HG03442 (cell line): ENCODE measurements around the gene AMZ1.
A peak's percentile ranks its signal among the peaks of the same experiment; 100 is the strongest.
"Not testable (repeated sequence)": the region's sequence is repeated elsewhere in the genome, so short reads cannot be mapped to it uniquely, and the experiment has no call there.

ENCODE experiments used
- ATAC-seq: cut with Tn5 transposase; IDR thresholded peaks from one replicate; pipeline ENCODE4 v1.9.1; 2021; ENCODE audit warnings: mild to moderate bottlenecking, moderate library complexity; ENCODE audit not compliant: unreplicated experiment

AMZ1 gene

DNA sequence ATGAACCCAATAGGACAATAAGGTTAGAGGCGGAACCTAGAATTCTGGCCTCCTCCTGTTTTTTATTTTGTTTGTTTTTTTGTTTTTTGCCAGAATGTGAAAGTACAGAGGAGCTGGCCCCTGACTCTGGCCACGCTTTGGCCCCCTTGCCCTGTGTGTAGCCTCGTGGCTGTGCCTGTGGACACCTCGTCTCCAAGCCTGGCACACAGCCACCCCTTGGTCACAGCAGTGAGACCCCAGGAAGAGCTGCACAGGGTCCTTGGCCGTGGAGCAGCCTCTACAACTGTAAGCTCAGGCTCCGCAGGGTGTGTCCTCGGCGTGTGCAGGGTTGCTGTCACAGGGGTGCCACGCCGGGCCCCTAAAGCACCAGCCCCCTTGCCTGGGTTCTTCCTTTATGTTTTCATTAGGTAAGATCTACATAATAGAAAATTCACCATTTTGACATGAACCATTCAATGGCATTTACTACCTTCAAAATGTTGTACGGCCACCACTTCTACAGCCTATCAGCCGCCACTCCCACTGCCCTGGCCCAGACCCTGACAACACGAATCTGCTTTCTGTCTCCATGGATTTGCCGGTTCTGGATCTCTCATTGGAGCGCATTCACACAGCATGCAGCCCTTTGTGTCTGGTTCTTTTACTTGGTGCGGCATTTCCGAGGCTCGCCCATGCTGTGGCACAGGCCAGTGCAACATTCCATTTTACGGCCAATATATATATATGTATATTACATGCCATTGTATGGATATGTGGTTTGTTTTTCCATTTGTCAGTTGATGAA, 51.0 kb downstream of the AMZ1 start:
- no peak for ATAC-seq

DNA sequence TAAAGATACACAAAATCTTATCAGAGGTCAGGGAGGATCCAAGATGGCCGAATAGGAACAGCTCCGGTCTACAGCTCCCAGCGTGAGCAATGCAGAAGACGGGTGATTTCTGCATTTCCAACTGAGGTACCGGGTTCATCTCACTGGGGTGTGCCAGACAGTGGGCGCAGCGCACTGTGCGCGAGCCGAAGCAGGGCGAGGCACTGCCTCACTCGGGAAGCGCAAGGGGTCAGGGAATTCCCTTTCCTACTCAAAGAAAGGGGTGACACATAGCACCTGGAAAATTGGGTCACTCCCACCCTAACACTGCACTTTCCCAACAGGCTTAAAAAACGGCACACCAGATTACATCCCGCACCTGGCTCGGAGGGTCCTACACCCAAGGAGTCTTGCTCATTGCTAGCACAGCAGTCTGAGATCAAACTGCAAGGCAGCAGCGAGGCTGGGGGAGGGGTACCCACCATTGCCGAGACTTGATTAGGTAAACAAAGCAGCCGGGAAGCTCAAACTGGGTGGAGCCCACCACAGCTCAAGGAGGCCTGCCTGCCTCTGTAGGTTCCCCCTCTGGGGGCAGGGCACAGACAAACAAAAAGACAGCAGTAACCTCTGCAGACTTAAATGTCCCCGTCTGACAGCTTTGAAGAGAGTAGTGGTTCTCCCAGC, 55.7 kb downstream of the AMZ1 start:
- not testable (repeated sequence) for ATAC-seq

DNA sequence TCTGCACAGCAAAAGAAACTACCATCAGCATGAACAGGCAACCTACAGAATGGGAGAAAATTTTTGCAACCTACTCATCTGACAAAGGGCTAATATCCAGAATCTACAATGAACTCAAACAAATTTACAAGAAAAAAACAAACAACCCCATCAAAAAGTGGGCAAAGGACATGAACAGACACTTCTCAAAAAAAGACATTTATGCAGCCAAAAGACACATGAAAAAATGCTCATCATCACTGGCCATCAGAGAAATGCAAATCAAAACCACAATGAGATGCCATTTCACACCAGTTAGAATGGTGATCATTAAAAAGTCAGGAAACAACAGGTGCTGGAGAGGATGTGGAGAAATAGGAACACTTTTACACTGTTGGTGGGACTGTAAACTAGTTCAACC, 60.7 kb downstream of the AMZ1 start:
- ATAC-seq: not testable (repeated sequence)

GRCh38 chr7:2750004-2750407, 62.0 kb downstream of the AMZ1 start:
- ATAC-seq: no peak

DNA sequence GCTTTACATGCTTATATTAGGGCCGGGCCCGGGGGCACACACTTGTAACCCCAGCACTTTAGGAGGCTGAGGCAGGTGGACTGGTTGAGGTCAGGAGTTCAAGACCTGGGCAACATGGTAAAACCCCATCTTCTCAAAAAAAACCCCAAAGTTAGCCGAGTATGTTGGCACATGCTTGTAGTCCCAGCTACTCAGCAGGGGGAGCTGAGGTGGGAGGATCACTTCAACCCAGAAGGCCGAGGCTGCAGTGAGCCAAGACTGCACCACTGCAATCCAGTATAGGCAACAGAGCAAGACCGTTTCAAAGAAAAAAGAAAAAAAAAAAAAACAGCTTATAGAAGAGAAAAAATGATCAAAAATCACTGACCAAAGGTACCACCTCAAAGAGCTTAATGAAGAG, 63.1 kb downstream of the AMZ1 start:
- ATAC-seq: no peak

GRCh38 chr7:2753148-2753547, 65.1 kb downstream of the AMZ1 start:
- ATAC-seq: no peak

DNA sequence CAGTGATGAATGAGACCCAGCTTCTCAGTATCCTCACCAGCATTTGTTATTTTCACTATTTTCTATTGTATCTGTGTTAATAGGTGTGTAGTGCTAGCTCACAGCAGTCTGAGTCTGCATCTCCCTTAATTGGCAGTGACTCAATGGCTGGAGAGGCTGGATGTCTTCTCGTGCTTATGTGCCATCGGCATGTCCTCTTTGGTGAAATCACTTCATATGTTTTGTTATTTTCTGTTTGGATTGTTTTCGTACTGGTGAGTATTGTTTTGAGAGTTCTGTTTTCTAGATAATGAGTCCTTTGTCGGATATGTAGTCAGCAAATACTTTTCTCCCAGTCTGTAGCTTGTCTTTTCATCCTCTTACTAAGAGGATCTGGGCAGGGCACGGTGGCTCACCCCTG, 66.1 kb downstream of the AMZ1 start:
- no peak for ATAC-seq

DNA sequence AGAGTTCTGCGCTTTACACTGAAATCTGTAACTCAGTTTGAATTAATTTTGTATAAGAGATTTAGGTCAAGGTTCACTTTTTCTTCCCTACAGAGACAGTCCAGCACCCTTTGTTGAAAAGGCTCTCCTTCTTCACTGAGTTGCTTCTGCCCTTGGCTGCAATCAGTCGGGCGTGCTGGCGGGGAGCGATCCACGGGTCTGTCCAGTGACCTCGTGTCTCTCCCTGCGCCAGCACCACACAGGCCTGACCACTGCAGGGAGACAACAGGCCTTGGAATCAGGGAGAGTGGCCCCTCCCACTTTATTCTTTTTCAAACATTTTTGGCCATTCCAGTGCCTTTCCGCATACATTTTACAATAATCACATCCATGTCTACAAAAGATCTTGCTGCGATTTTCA, 66.9 kb downstream of the AMZ1 start:
- ATAC-seq: no peak

DNA sequence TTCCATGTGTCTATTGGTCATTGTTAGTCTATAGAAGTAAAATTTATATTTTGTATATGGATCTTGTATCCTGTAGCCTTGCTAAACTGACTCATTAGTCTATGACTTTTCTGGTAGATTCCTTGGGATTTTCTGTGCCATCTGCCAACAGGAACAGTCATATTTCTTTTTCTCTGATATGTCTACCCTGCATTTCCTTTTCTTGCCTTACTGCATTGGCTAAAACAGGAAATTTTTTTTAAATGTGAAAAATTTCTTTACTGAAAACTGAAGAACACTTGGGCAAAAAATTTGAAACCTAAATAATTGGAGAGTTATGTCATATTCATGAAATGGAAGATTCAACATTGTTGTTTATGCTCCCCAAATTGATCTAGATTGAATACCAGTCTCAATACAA, 67.5 kb downstream of the AMZ1 start:
- ATAC-seq: no peak

DNA sequence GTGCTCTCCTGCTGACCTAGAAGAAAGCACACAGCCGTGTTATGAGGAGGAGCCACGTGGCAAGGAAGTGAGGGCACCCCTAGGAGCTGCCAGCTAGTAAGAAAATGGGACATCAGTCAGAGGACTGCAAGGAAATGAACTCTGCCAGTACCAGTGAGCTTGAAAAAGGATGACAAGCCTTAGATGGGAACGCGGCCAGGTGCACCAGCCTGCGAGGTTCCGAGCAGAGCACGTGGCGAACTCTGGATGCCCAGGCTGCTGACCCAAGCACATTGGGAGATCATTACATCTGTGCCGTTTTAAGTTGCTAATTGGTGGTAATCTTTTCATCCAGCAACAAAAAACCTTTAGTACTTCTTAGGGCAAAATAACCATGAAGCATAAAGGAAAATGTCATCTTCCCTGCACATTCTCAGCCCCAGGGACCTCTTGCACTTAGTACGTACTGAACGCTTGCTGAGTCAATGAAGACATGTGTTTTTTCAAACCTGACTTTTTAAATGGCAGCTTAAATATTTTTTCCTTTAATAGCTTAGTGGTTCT, 69.4 kb downstream of the AMZ1 start:
- ATAC-seq: no peak

GRCh38 chr7:2757904-2758672, 70.1 kb downstream of the AMZ1 start:
- peak; percentile 84 for ATAC-seq

GRCh38 chr7:2758673-2759616, 70.9 kb downstream of the AMZ1 start:
- ATAC-seq: no peak

DNA sequence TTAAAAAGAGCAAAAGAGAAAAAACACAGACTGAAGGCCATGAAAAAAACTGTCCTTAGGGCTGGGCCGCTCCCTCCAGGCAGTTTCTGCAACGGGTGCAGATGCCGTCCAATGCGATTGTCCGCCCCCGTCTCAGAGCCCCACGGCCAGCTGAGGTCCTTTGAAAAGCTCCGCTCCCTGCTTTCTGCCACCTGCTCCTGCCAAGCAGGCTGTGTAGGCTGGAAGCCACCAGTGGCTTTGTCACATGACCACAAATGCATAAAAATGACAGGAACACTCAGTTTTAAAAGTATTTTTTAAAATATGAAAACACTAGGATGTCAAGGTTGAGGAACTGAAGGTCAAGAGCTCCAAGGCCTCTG, 71.7 kb downstream of the AMZ1 start:
- ATAC-seq: no peak

DNA sequence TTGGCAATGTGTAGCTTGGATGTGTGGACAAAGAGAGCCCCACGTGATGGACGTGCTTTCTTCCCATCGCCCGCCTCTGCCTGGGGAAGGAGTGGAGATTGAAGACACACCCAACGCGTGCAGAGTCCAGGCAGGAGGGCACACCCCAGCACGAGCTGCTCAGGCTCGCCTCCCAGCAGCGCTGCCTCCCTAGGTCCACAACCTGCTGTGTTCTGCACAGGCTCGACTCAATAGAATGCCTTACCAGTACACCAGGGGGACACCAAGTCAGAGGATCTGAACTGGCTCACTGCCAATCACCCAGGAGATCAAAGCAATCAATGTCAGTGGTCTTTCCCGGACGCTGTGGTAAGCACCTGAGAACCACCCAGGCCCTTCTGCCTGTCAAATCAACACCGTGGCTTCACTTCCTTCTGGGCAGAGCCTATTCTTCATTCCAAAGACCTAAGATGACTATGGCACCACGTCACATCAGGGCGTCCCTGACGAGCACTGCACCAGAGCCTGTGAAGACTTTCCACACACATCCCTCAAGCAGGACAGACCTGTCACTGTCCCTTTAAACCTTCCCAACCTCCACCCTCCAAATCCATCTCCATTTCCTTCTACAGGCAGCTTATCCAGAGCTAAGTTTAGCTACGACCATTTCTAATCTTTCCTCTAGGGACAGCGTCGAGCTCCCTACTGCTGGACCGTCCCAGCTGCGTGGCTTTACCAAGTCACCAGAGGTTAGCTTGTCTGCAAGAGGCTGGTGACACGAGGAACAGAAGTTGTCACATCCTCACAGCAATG, 72.3 kb downstream of the AMZ1 start:
- ATAC-seq: no peak

GRCh38 chr7:2761131-2761624, 73.2 kb downstream of the AMZ1 start:
- no peak for ATAC-seq

GRCh38 chr7:2761801-2762497, 73.9 kb downstream of the AMZ1 start:
- no peak for ATAC-seq

DNA sequence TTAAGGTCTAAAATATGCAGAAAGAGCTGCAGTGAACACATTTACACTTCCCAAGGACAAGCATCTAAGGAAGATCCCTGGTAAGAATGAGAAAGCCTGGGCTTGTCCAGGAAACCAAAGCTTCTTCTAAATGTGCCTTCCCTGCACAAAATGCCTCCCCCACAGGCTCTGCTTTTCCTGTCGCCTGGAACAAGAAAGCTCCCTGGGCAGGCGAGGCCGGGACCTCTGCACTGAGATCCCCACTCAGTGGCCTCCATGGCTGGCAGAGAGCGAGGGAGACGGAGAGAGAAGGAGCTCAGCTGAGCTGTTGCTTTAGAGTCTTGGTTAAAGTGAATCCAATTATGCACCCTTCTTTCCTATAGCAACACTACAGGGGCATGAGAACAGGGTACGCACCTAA, 75.6 kb downstream of the AMZ1 start:
- ATAC-seq: no peak

- no peak for ATAC-seq
Measured at GRCh38 chr7:2764621-2765020, 76.6 kb downstream of the AMZ1 start.
